ENCODE results near the gene OLIG1. TPM values are rescaled to one million over a fixed set of nuclear protein-coding genes. Genes with fewer than 3 reads are reported as not detected.

The OLIG1 gene
- total and polyA plus RNA-seq, 2 of the 13 experiments (the other 11 are each of a cell fraction or from before 2014, with no cell fraction given): not detected

DNA sequence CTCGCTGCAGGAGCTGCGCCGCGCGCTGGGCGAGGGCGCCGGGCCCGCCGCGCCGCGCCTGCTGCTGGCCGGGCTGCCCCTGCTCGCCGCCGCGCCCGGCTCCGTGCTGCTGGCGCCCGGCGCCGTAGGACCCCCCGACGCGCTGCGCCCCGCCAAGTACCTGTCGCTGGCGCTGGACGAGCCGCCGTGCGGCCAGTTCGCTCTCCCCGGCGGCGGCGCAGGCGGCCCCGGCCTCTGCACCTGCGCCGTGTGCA is 730 bp downstream of the OLIG1 start:
- ATAC-seq: no peak
- Histone ChIP-seq H3K27me3 (ENCODE audit: control insufficient read depth in 1 of 2, insufficient read depth in 2 of 2, low read length in 2 of 2) (peaks cover 2 to 79% of the 10 kb centered on the region in 2 experiments), H3K79me2 (ENCODE audit: insufficient read depth, low read length) (no peaks in the 10 kb centered on the region), H3K36me3 (replicated peaks in 1 of 2; ENCODE audit: control insufficient read depth in 1 of 2, insufficient read depth in 2 of 2, low read length in 2 of 2) (no peaks in the 10 kb centered on the region), H3K9ac (ENCODE audit: insufficient read depth, low read depth, low read length) (no peak overlapping the region), H3K9me3 (ENCODE audit: low read length) (peaks cover 5% of the 10 kb centered on the region; the same call in 1 of the 2 replicates), H3K4me3 (replicated peaks in 1 of 3; ENCODE audit: insufficient read depth in 1 of 3, low read depth in 2 of 3, low read length in 3 of 3) (no peak overlapping the region), H4K20me1 (ENCODE audit: insufficient read depth, low read length) (no peaks in the 10 kb centered on the region), H3K4me1 (ENCODE audit: insufficient read depth, low read length) (no peaks in the 10 kb centered on the region), H2AFZ (ENCODE audit: low read length) (no peak overlapping the region), H3K27ac (ENCODE audit: extremely low read length, insufficient read depth, low read length) (no peak overlapping the region), H3K4me2 (ENCODE audit: low read depth, low read length) (no peak overlapping the region)
- ChIA-PET CTCF (ENCODE audit: low intra/inter-chr PET ratio, low total read pairs) (no interaction called here), POLR2A (no interaction called here)
- intact Hi-C loops (cut with micrococcal nuclease; ENCODE audit: unreplicated experiment): no loop called here
- in situ Hi-C loops (cut with HindIII; ENCODE audit: extremely low pct_ligation_motif_present, low pct_unique_long_range_greater_than_20kb): no loop called here
- no CpG with 5 or more reads among the region's 44 CpGs for WGBS (ENCODE audit: low lambda C conversion rate)
- no peak for DNase-seq (ENCODE audit: low spot score)
- BruUV-seq (replicated peaks): no TSS peak
- no peak for FAIRE-seq
- TF ChIP-seq KAT8 (CRISPR knock-in tag; IDR thresholded peaks at IDR 0.05) (no peak), MIER3 (CRISPR knock-in tag; IDR thresholded peaks at IDR 0.05; ENCODE audit: borderline replicate concordance) (no peak), ZNF431 (CRISPR knock-in tag; IDR thresholded peaks at IDR 0.05; ENCODE audit: borderline replicate concordance, low read depth) (no peak), NPAS2 (CRISPR knock-in tag; IDR thresholded peaks at IDR 0.05; ENCODE audit: borderline replicate concordance) (no peak), ZNF160 (CRISPR knock-in tag; IDR thresholded peaks at IDR 0.05) (no peak), ZFP62 (CRISPR knock-in tag; IDR thresholded peaks at IDR 0.05) (no peak), SP4 (CRISPR knock-in tag; IDR thresholded peaks at IDR 0.05) (no peak), KDM6A (CRISPR knock-in tag; IDR thresholded peaks at IDR 0.05; ENCODE audit: low read depth) (no peak), MEIS2 (CRISPR knock-in tag; IDR thresholded peaks at IDR 0.05) (no peak), ZNF891 (CRISPR knock-in tag; IDR thresholded peaks at IDR 0.05) (no peak), EZH2 (conservative IDR thresholded peaks at IDR 0.05; ENCODE audit: low read depth, low read length) (no peak)
- TF ChIP-seq, protein P1, sequence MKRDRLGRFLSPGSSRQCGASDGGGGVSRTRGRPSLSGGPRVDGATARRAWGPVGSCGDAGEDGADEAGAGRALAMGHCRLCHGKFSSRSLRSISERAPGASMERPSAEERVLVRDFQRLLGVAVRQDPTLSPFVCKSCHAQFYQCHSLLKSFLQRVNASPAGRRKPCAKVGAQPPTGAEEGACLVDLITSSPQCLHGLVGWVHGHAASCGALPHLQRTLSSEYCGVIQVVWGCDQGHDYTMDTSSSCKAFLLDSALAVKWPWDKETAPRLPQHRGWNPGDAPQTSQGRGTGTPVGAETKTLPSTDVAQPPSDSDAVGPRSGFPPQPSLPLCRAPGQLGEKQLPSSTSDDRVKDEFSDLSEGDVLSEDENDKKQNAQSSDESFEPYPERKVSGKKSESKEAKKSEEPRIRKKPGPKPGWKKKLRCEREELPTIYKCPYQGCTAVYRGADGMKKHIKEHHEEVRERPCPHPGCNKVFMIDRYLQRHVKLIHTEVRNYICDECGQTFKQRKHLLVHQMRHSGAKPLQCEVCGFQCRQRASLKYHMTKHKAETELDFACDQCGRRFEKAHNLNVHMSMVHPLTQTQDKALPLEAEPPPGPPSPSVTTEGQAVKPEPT (CRISPR knock-in tag; IDR thresholded peaks at IDR 0.05; ENCODE audit: low read depth): no peak
- TF ChIP-seq, protein P2, sequence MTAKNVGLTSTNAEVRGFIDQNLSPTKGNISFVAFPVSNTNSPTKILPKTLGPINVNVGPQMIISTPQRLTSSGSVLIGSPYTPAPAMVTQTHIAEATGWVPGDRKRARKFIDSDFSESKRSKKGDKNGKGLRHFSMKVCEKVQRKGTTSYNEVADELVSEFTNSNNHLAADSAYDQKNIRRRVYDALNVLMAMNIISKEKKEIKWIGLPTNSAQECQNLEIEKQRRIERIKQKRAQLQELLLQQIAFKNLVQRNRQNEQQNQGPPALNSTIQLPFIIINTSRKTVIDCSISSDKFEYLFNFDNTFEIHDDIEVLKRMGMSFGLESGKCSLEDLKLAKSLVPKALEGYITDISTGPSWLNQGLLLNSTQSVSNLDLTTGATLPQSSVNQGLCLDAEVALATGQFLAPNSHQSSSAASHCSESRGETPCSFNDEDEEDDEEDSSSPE (CRISPR knock-in tag; IDR thresholded peaks at IDR 0.05): no peak
- TF ChIP-seq, protein P3, sequence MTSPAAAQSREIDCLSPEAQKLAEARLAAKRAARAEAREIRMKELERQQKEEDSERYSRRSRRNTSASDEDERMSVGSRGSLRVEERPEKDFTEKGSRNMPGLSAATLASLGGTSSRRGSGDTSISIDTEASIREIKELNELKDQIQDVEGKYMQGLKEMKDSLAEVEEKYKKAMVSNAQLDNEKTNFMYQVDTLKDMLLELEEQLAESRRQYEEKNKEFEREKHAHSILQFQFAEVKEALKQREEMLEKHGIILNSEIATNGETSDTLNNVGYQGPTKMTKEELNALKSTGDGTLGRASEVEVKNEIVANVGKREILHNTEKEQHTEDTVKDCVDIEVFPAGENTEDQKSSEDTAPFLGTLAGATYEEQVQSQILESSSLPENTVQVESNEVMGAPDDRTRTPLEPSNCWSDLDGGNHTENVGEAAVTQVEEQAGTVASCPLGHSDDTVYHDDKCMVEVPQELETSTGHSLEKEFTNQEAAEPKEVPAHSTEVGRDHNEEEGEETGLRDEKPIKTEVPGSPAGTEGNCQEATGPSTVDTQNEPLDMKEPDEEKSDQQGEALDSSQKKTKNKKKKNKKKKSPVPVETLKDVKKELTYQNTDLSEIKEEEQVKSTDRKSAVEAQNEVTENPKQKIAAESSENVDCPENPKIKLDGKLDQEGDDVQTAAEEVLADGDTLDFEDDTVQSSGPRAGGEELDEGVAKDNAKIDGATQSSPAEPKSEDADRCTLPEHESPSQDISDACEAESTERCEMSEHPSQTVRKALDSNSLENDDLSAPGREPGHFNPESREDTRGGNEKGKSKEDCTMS (CRISPR knock-in tag; conservative IDR thresholded peaks at IDR 0.05): no peak
- TF ChIP-seq, protein P4, sequence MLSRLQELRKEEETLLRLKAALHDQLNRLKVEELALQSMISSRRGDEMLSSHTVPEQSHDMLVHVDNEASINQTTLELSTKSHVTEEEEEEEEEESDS (CRISPR knock-in tag; IDR thresholded peaks at IDR 0.05; ENCODE audit: borderline replicate concordance): no peak
- TF ChIP-seq, protein P5, sequence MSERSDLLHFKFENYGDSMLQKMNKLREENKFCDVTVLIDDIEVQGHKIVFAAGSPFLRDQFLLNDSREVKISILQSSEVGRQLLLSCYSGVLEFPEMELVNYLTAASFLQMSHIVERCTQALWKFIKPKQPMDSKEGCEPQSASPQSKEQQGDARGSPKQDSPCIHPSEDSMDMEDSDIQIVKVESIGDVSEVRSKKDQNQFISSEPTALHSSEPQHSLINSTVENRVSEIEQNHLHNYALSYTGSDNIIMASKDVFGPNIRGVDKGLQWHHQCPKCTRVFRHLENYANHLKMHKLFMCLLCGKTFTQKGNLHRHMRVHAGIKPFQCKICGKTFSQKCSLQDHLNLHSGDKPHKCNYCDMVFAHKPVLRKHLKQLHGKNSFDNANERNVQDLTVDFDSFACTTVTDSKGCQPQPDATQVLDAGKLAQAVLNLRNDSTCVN (CRISPR knock-in tag; IDR thresholded peaks at IDR 0.05; ENCODE audit: borderline replicate concordance): no peak

All from HepG2 (cell line).